ENCODE data around the gene LTF. TPM values are rescaled to one million over a fixed set of nuclear protein-coding genes. Genes with fewer than 3 reads are reported as not detected.

LTF gene
- total RNA-seq, 1 donor: 0.72 TPM

DNA sequence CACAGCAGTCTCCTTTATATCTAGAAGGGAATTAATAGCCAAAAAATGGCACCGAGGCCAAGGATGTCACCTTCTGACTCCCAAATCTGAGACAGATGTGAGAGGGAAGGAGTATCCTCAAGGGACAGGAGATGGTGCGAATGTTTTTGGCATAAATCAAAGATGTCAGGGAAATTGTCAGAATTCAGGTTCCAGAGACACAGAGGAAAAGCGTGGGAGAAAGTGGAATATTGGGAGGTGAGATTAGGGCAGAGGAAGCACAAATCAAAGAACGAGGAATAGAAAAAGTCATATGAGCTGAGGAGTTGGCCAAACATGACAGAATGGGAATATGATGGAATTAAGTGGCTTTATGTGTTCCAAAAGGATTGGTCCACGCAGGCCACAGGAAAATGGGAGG, 63.9 kb downstream of the LTF start:
- TF ChIP-seq, protein P1, sequence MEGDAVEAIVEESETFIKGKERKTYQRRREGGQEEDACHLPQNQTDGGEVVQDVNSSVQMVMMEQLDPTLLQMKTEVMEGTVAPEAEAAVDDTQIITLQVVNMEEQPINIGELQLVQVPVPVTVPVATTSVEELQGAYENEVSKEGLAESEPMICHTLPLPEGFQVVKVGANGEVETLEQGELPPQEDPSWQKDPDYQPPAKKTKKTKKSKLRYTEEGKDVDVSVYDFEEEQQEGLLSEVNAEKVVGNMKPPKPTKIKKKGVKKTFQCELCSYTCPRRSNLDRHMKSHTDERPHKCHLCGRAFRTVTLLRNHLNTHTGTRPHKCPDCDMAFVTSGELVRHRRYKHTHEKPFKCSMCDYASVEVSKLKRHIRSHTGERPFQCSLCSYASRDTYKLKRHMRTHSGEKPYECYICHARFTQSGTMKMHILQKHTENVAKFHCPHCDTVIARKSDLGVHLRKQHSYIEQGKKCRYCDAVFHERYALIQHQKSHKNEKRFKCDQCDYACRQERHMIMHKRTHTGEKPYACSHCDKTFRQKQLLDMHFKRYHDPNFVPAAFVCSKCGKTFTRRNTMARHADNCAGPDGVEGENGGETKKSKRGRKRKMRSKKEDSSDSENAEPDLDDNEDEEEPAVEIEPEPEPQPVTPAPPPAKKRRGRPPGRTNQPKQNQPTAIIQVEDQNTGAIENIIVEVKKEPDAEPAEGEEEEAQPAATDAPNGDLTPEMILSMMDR (IDR thresholded peaks at IDR 0.05; ENCODE audit: extremely low read depth, low read depth, low read length): no peak
- Histone ChIP-seq H3K4me1 (ENCODE audit: insufficient read depth, low read length) (peaks cover 21% of the 10 kb centered on the region), H3K36me3 (ENCODE audit: insufficient read depth, low read length) (no peaks in the 10 kb centered on the region), H3K79me2 (ENCODE audit: insufficient read depth, low read length) (no peaks in the 10 kb centered on the region), H3K4me3 (ENCODE audit: insufficient read depth, low read length) (no peak overlapping the region), H3K4me2 (ENCODE audit: insufficient read depth, low read length) (no peak overlapping the region), H3K9me3 (ENCODE audit: low read depth, low read length) (no peaks in the 10 kb centered on the region), H2AFZ (ENCODE audit: low read length) (no peak overlapping the region), H3K27me3 (ENCODE audit: insufficient read depth, low read length) (peaks cover 6% of the 10 kb centered on the region), H4K20me1 (ENCODE audit: insufficient read depth, low read length) (no peaks in the 10 kb centered on the region), H3K27ac (ENCODE audit: low read depth, low read length) (no peak overlapping the region)
- DNase-seq (ENCODE audit: insufficient read length, low spot score, missing footprints): no peak

DNA sequence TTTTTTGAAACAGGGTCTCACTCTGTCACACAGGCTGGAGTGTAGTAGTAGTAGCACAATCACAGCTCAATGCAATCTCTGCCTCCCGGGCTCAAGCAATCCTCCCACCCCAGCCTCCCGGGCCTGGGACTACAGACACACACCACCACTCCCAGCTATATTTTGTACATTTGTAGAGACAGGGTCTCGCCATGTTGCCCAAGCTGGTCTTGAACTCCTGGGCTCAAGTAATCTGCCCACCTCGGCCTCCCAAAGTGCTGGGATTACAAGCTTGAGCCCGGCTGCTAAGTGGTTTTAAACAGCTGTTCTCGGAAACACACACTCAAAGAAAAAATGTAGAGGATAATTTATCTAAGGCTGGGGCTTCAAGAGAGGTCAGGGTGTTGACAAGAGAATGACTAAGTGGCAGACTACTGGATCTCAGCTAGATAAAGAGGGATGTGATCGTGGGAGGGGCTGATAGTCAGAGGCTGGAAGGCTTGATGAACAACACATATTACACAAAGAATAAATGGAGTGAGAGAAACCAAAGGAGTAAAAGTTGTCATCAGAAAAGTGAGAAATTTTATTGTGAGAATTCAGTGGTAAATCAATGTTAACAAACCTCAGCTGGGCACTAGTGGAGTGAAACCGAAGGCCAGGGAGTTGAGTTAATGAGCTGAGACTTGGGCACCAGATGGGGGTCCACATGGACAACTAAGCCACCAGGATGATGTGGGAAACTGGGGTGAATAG, 64.5 kb downstream of the LTF start:
- TF ChIP-seq, protein P1 (IDR thresholded peaks at IDR 0.05; ENCODE audit: extremely low read depth, low read depth, low read length): no peak
- H3K36me3 ChIP-seq (ENCODE audit: insufficient read depth, low read length): no peaks in the 10 kb centered on the region
- no peak overlapping the region for H2AFZ ChIP-seq (ENCODE audit: low read length)
- peak; percentile 80 for DNase-seq (ENCODE audit: insufficient read length, low spot score, missing footprints)
- no peaks in the 10 kb centered on the region for H3K9me3 ChIP-seq (ENCODE audit: low read depth, low read length)
- H3K4me3 ChIP-seq (ENCODE audit: insufficient read depth, low read length): no peak overlapping the region
- peaks cover 6% of the 10 kb centered on the region for H3K27me3 ChIP-seq (ENCODE audit: insufficient read depth, low read length)
- no peaks in the 10 kb centered on the region for H4K20me1 ChIP-seq (ENCODE audit: insufficient read depth, low read length)
- no peak overlapping the region for H3K4me2 ChIP-seq (ENCODE audit: insufficient read depth, low read length)
- H3K27ac ChIP-seq (ENCODE audit: low read depth, low read length): no peak overlapping the region
- H3K4me1 ChIP-seq (ENCODE audit: insufficient read depth, low read length): peaks cover 20% of the 10 kb centered on the region
- no peaks in the 10 kb centered on the region for H3K79me2 ChIP-seq (ENCODE audit: insufficient read depth, low read length)

DNA sequence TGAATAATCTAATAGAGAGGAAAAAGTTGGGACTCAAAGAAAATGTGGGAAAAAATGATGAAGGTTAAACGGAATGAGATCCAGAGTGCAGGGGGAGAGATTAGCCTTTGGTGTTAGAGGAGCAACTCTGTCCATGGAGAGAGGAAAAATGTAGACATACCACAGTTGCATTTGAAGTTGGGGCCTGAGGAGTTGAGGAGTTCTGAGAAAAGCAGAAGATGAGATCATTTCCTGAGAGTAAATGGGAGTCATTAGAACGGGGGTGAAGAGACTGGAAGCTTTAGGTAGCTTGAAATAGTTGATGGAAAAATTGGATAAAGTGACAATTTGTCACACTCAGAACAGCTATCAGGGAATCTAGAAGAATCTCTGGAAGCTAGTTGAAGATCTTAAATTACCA, 65.1 kb downstream of the LTF start:
- H3K9me3 ChIP-seq (ENCODE audit: low read depth, low read length): no peaks in the 10 kb centered on the region
- H3K4me1 ChIP-seq (ENCODE audit: insufficient read depth, low read length): peaks cover 21% of the 10 kb centered on the region
- H3K4me3 ChIP-seq (ENCODE audit: insufficient read depth, low read length): no peak overlapping the region
- no peaks in the 10 kb centered on the region for H4K20me1 ChIP-seq (ENCODE audit: insufficient read depth, low read length)
- TF ChIP-seq, protein P1 (IDR thresholded peaks at IDR 0.05; ENCODE audit: extremely low read depth, low read depth, low read length): no peak
- H3K27ac ChIP-seq (ENCODE audit: low read depth, low read length): no peak overlapping the region
- H3K36me3 ChIP-seq (ENCODE audit: insufficient read depth, low read length): no peaks in the 10 kb centered on the region
- no peaks in the 10 kb centered on the region for H3K79me2 ChIP-seq (ENCODE audit: insufficient read depth, low read length)
- peaks cover 6% of the 10 kb centered on the region for H3K27me3 ChIP-seq (ENCODE audit: insufficient read depth, low read length)
- no peak overlapping the region for H3K4me2 ChIP-seq (ENCODE audit: insufficient read depth, low read length)
- DNase-seq (ENCODE audit: insufficient read length, low spot score, missing footprints): no peak
- no peak overlapping the region for H2AFZ ChIP-seq (ENCODE audit: low read length)

DNA sequence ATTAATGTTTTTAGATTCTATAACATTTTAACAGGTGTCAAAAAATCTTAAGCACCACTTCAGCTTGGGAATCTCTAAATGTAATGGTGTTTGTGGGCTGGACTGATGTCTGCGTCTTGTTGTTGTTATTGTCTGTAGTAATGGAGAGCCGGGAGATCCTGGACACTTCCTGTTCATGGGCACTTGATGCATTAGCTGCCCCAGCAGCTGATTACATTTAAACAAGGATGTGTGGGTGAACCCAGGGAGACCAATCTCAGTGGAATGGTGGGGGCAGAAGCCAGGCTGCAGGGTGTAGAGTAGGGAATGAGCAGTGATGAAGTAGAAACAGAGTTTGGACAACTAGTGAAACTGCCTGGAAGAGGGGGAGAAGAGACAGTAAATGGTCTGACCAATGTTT, 65.6 kb downstream of the LTF start:
- Histone ChIP-seq H3K4me1 (ENCODE audit: insufficient read depth, low read length) (peaks cover 21% of the 10 kb centered on the region), H3K79me2 (ENCODE audit: insufficient read depth, low read length) (no peaks in the 10 kb centered on the region), H3K36me3 (ENCODE audit: insufficient read depth, low read length) (no peaks in the 10 kb centered on the region), H3K4me3 (ENCODE audit: insufficient read depth, low read length) (no peak overlapping the region), H3K27ac (ENCODE audit: low read depth, low read length) (no peak overlapping the region), H3K9me3 (ENCODE audit: low read depth, low read length) (no peaks in the 10 kb centered on the region), H3K4me2 (ENCODE audit: insufficient read depth, low read length) (no peak overlapping the region), H2AFZ (ENCODE audit: low read length) (no peak overlapping the region), H3K27me3 (ENCODE audit: insufficient read depth, low read length) (peaks cover 6% of the 10 kb centered on the region), H4K20me1 (ENCODE audit: insufficient read depth, low read length) (no peaks in the 10 kb centered on the region)
- TF ChIP-seq, protein P1 (IDR thresholded peaks at IDR 0.05; ENCODE audit: extremely low read depth, low read depth, low read length): no peak
- no peak for DNase-seq (ENCODE audit: insufficient read length, low spot score, missing footprints)

Measured in osteoblast (primary cell).